OCI-LY7 (cell line): Measurements from ENCODE around the gene BHLHE40. TPM values are rescaled to one million over a fixed set of nuclear protein-coding genes. Genes with fewer than 3 reads are reported as not detected.

Experiments used
- total RNA-seq, 2 experiments: library from RNA; depleted of rRNA in 1 of 2; stranded (reverse); fragments of >200 nt in 1 of 2; shearing (Covaris generic) in 1 of 2; gene quantifications; 2 replicates each; pipeline ENCODE4 v1.2.3, GENCODE V29; 2014 to 2022

BHLHE40 gene
- total RNA-seq, 2 experiments from 2014 or later = 0.11 to 0.35 TPM

Other genes starting within 250 kb of the BHLHE40 start
- 20.1 and 27.1 TPM in 2 replicates for gene ARL8B, start 142.9 kb downstream of the BHLHE40 start, total RNA-seq (2014; rRNA removed; shearing (Covaris generic))
- 50.7 and 60.4 TPM in 2 replicates for gene ARL8B, start 142.9 kb downstream of the BHLHE40 start, total RNA-seq (2022)
- gene EDEM1, start 208.3 kb downstream of the BHLHE40 start, total RNA-seq (2014; rRNA removed; shearing (Covaris generic)) = 125 and 186 TPM in 2 replicates
- 337 and 398 TPM in 2 replicates for gene EDEM1, start 208.3 kb downstream of the BHLHE40 start, total RNA-seq (2022)